Ishikawa (cell line): ENCODE data around the gene FUT1.
A peak's percentile ranks its signal among the peaks of the same experiment; 100 is the strongest.

Experiments
- CEBPB ChIP-seq: IDR thresholded peaks from 2 replicates; pipeline ENCODE4 v1.6.1; 2012
- CREB1 ChIP-seq: IDR thresholded peaks from 2 replicates; pipeline ENCODE4 v1.6.1; 2012; ENCODE audit warnings: low read depth
- EGR1 ChIP-seq: IDR thresholded peaks from 2 replicates; pipeline ENCODE4 v1.6.1; 2012
- EP300 ChIP-seq: IDR thresholded peaks from 2 replicates; pipeline ENCODE4 v1.6.1; 2012; ENCODE audit warnings: borderline replicate concordance
- FOXM1 ChIP-seq: IDR thresholded peaks from 2 replicates; pipeline ENCODE4 v1.6.1; 2012; ENCODE audit warnings: low read depth, borderline replicate concordance
- NFIC ChIP-seq: IDR thresholded peaks from 2 replicates; pipeline ENCODE4 v1.6.1; 2012
- RAD21 ChIP-seq: IDR thresholded peaks from 2 replicates; pipeline ENCODE4 v1.6.1; 2012; ENCODE audit warnings: low read depth
- TAF1 ChIP-seq: IDR thresholded peaks from 2 replicates; pipeline ENCODE4 v1.6.1; 2012; ENCODE audit warnings: low read depth, mild to moderate bottlenecking
- TCF12 ChIP-seq: IDR thresholded peaks from 2 replicates; pipeline ENCODE4 v1.6.1; 2012; ENCODE audit warnings: low read depth
- TEAD4 ChIP-seq: IDR thresholded peaks from 2 replicates; pipeline ENCODE4 v1.6.1; 2012
- YY1 ChIP-seq: IDR thresholded peaks from 2 replicates; pipeline ENCODE4 v1.6.1; 2012; ENCODE audit warnings: low read depth
- ZBTB7A ChIP-seq: IDR thresholded peaks from 2 replicates; pipeline ENCODE4 v1.6.1; 2012; ENCODE audit warnings: low read depth
- TF ChIP-seq, protein P1 (sequence below): IDR thresholded peaks from 2 replicates; pipeline ENCODE4 v1.6.1; 2012; ENCODE audit warnings: low read depth, mild to moderate bottlenecking
- TF ChIP-seq, protein P2 (sequence below): IDR thresholded peaks from 2 replicates; pipeline ENCODE4 v1.6.1; 2012
- TF ChIP-seq, protein P3 (sequence below): IDR thresholded peaks from 2 replicates; pipeline ENCODE4 v1.6.1; 2012

FUT1 gene

DNA sequence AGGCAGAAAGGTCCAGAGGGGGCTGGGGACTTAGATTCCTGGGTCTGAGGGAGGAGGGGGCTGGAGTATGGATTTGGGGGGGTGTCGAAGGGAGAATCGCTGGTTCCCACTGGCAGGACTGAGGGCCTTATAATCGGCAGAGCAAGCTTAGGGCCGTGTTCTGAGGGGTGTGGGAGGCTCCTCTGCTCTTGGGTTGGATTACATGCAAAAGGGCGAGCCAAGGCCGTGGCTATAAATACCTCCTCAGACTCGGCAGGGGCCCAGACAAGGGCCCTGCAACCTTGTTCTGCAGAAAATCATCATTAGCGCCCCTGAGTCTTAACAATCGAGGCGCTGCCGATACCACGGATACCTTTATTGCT lies 32.2 kb downstream of the FUT1 start:
- TF ChIP-seq EP300 (no peak), TEAD4 (no peak), RAD21 (no peak), TAF1 (no peak), NFIC (no peak), TCF12 (no peak), CEBPB (no peak), EGR1 (no peak), FOXM1 (no peak), CREB1 (no peak), YY1 (no peak)
- TF ChIP-seq, protein P1, sequence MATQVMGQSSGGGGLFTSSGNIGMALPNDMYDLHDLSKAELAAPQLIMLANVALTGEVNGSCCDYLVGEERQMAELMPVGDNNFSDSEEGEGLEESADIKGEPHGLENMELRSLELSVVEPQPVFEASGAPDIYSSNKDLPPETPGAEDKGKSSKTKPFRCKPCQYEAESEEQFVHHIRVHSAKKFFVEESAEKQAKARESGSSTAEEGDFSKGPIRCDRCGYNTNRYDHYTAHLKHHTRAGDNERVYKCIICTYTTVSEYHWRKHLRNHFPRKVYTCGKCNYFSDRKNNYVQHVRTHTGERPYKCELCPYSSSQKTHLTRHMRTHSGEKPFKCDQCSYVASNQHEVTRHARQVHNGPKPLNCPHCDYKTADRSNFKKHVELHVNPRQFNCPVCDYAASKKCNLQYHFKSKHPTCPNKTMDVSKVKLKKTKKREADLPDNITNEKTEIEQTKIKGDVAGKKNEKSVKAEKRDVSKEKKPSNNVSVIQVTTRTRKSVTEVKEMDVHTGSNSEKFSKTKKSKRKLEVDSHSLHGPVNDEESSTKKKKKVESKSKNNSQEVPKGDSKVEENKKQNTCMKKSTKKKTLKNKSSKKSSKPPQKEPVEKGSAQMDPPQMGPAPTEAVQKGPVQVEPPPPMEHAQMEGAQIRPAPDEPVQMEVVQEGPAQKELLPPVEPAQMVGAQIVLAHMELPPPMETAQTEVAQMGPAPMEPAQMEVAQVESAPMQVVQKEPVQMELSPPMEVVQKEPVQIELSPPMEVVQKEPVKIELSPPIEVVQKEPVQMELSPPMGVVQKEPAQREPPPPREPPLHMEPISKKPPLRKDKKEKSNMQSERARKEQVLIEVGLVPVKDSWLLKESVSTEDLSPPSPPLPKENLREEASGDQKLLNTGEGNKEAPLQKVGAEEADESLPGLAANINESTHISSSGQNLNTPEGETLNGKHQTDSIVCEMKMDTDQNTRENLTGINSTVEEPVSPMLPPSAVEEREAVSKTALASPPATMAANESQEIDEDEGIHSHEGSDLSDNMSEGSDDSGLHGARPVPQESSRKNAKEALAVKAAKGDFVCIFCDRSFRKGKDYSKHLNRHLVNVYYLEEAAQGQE, result no peak
- TF ChIP-seq, protein P2, sequence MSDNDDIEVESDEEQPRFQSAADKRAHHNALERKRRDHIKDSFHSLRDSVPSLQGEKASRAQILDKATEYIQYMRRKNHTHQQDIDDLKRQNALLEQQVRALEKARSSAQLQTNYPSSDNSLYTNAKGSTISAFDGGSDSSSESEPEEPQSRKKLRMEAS, result no peak

DNA sequence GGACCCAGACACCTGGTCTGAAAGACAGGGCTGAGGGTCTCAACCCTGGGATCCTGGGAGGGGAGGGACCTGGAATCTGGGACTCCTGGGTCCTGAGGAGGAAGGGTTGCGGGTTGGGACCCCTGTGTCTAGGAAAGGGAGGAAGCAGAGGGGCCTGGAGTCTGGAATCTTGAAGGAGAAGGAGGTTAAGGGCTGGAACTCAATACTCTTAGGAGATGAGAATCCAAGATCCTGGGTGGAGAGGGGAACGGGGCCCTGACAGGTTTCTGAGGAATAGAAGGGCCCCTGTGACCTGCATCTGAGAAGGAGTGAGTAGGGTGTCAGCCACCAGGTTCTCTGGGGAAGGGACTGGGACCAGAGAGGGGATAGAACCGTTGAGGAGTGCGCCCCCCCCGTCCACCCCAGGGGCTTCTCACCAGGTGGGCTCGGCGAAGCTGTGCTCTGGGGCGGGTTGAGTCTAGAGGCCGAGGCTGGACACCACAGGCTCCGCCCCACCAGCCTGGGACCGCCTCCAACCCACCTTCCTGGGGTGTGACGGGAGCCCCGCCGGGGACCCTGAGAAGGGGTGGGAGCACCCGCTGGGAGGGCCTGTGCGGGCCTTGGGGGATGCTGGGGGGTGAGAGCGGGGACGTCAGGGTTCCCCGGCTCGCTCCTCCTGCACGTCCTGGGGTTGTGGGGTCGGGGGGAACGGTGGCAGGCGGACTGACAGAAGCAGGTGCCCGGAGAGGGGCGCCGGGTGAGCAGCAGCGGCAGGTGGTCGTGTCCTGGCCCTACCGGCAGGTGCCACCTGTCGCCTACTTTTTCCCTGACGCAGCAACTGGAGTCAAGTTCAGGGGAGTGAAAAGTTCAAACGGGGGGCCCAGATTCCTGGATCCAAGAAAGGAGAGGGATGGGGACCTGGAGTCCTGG lies 32.9 kb downstream of the FUT1 start, which contains the start of gene MAMSTR:
Gene MAMSTR, minus strand, starts transcription at position 463 of the 909 bp plus-strand sequence. CDS start 694 bp downstream, outside the sequence.
- TF ChIP-seq CEBPB (no peak), ZBTB7A (no peak), FOXM1 (no peak), NFIC (no peak), EP300 (no peak), TCF12 (no peak), TAF1 (no peak), CREB1 (no peak), RAD21 (no peak), EGR1 (no peak), TEAD4 (no peak), YY1 (no peak)
- TF ChIP-seq, protein P1, result no peak
- TF ChIP-seq, protein P3, sequence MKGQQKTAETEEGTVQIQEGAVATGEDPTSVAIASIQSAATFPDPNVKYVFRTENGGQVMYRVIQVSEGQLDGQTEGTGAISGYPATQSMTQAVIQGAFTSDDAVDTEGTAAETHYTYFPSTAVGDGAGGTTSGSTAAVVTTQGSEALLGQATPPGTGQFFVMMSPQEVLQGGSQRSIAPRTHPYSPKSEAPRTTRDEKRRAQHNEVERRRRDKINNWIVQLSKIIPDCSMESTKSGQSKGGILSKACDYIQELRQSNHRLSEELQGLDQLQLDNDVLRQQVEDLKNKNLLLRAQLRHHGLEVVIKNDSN, result no peak
- TF ChIP-seq, protein P2, result no peak

DNA sequence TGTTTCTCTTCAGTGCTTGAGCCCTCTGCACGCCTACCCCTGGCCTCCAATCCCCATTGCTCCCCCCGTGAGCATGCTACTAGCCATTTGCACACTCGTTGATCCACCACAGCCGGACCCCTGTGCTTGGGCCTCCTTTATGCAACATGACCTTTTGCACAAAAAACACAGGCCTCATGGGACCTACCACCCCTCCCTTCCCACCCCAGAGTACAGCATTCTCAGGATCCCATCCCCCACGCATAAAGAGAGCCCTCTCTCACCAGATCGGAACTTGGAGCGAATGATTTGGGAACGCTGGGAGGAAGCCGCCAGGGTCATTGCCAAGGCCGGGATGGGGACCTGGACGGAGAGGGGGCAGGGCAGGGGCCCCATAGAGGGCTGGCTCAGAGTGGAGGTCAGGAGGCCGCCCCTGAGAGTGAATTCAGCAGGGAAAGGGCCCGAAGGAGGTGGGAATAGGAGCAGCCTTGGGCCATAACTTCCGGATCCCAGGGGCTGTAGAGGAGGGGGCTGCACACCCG lies 33.7 kb downstream of the FUT1 start:
- TF ChIP-seq TCF12 (no peak), NFIC (no peak), TEAD4 (no peak), CREB1 (no peak), YY1 (no peak)

DNA sequence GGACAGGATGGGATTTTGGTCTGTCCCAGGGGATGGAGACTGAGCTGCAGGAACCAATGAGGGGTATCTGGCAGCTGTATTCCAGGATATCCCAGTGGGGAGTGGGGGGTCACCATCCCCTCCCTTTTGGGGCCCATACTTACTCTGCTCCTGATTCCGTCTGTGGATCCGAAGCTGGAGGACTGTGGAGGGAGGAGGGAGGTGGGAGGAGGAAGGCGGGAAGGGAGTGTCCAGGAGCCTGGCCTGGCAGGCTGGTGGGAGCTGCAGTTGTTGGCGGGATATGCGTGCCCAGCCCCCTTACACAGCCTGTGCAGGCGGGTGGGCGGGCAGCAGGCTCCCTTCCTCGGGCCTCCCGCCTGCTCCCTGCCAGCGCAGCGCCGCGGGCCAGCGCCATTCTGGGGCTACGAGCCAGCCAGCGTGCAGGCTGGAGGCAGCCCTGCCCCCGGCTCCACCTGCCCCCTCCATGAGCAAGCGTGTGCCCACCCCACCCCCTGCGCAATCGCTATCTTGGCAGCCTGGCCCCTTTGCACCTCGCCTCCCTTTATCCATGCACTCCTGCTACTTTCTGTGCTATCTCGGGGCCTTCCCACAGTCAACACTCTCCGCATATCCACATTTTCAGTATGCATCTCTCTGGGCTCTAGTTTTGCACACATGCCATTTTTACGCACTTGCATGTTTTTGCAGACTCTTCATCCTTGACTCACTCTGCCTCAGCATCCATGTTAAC lies 35.7 kb downstream of the FUT1 start:
- TF ChIP-seq YY1, result peak; percentile 59
- TF ChIP-seq CEBPB, result no peak

DNA sequence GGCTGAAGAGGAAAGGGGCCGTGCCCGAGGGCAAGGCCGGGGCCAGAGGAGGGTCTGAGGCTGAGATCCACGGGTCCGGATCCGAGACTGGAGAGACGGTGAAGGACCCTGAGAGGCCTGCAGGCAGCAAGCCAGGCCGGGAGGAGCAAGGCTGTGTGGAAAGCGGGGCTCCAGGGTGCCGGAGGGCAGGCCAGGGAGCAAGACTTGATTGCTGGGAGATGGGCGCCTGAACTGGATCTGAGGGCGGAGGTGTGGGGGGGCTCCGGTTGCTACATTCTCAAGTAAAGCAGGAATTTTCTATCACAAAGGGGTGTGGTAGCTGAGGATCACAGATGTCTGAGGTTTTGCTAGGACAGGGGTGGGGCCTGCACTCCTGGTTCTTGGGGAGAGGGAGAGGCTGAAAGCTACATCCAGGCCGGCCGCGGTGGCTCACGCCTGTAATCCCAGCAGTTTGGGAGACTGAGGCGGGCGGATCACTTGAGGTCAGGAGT lies 36.7 kb downstream of the FUT1 start:
- TF ChIP-seq RAD21, result no peak
- TF ChIP-seq EGR1, result no peak
- TF ChIP-seq, protein P2, result no peak
- TF ChIP-seq TAF1, result no peak
- no peak for TF ChIP-seq CREB1
- TF ChIP-seq, protein P1, result no peak
- no peak for TF ChIP-seq YY1
- no peak for TF ChIP-seq ZBTB7A
- no peak for TF ChIP-seq CEBPB
- no peak for TF ChIP-seq EP300
- TF ChIP-seq NFIC, result no peak
- TF ChIP-seq TEAD4, result no peak
- TF ChIP-seq, protein P3, result no peak
